Measurements from ENCODE around the gene MDP1.
"Not testable (repeated sequence)": the region's sequence is repeated elsewhere in the genome, so short reads cannot be mapped to it uniquely, and the experiment has no call there.

The MDP1 gene

GRCh38 chr14:24207625-24208024 is 8.2 kb downstream of the MDP1 start:
- no peak overlapping the region for H3K27ac ChIP-seq (ENCODE audit: poor library complexity, severe bottlenecking)
- no peaks in the 10 kb centered on the region for H3K4me1 ChIP-seq (ENCODE audit: insufficient read depth, poor library complexity, severe bottlenecking)
- H3K27me3 ChIP-seq (ENCODE audit: insufficient read depth, poor library complexity, severe bottlenecking) = no peaks in the 10 kb centered on the region
- TF ChIP-seq CTCF (IDR thresholded peaks at IDR 0.05; ENCODE audit: poor library complexity, severe bottlenecking) = no peak
- H3K4me3 ChIP-seq (ENCODE audit: severe bottlenecking) = no peak overlapping the region
- H3K36me3 ChIP-seq (ENCODE audit: low read depth) = peaks cover 74% of the 10 kb centered on the region
- DNase-seq (ENCODE audit: low spot score) (no peak), ATAC-seq (ENCODE audit: low read depth) (no peak)
- no peaks in the 10 kb centered on the region for H3K9me3 ChIP-seq (ENCODE audit: severe bottlenecking)

GRCh38 chr14:24207104-24207551 is 8.7 kb downstream of the MDP1 start:
- DNase-seq (ENCODE audit: low spot score) = no peak
- Histone ChIP-seq H3K9me3 (ENCODE audit: severe bottlenecking) (no peaks in the 10 kb centered on the region), H3K4me3 (ENCODE audit: severe bottlenecking) (no peak overlapping the region), H3K27ac (ENCODE audit: poor library complexity, severe bottlenecking) (no peak overlapping the region), H3K27me3 (ENCODE audit: insufficient read depth, poor library complexity, severe bottlenecking) (no peaks in the 10 kb centered on the region), H3K4me1 (ENCODE audit: insufficient read depth, poor library complexity, severe bottlenecking) (no peaks in the 10 kb centered on the region), H3K36me3 (ENCODE audit: low read depth) (peaks cover 79% of the 10 kb centered on the region)
- no peak for ATAC-seq (ENCODE audit: low read depth)
- no peak for TF ChIP-seq CTCF (IDR thresholded peaks at IDR 0.05; ENCODE audit: poor library complexity, severe bottlenecking)

- H3K4me1 ChIP-seq (ENCODE audit: insufficient read depth, poor library complexity, severe bottlenecking) = no peaks in the 10 kb centered on the region
- H3K4me3 ChIP-seq (ENCODE audit: severe bottlenecking) = no peak overlapping the region
- H3K36me3 ChIP-seq (ENCODE audit: low read depth) = peaks cover 81% of the 10 kb centered on the region
- no peak for ATAC-seq (ENCODE audit: low read depth)
- H3K27me3 ChIP-seq (ENCODE audit: insufficient read depth, poor library complexity, severe bottlenecking) = no peaks in the 10 kb centered on the region
- TF ChIP-seq CTCF (IDR thresholded peaks at IDR 0.05; ENCODE audit: poor library complexity, severe bottlenecking) = no peak
- no peaks in the 10 kb centered on the region for H3K9me3 ChIP-seq (ENCODE audit: severe bottlenecking)
- no peak overlapping the region for H3K27ac ChIP-seq (ENCODE audit: poor library complexity, severe bottlenecking)
- no peak for DNase-seq (ENCODE audit: low spot score)
Measured at GRCh38 chr14:24206260-24207103, 9.4 kb downstream of the MDP1 start.

GRCh38 chr14:24204163-24205146 is 11.4 kb downstream of the MDP1 start:
- H3K36me3 ChIP-seq (ENCODE audit: low read depth) = peaks cover 75% of the 10 kb centered on the region

GRCh38 chr14:24203249-24203886 is 12.5 kb downstream of the MDP1 start:
- not testable (repeated sequence) for ATAC-seq (ENCODE audit: low read depth); H3K4me1 ChIP-seq (ENCODE audit: insufficient read depth, poor library complexity, severe bottlenecking); H3K27ac ChIP-seq (ENCODE audit: poor library complexity, severe bottlenecking); H3K27me3 ChIP-seq (ENCODE audit: insufficient read depth, poor library complexity, severe bottlenecking); H3K4me3 ChIP-seq (ENCODE audit: severe bottlenecking); H3K9me3 ChIP-seq (ENCODE audit: severe bottlenecking); DNase-seq (ENCODE audit: low spot score)
- peaks cover 70% of the 10 kb centered on the region for H3K36me3 ChIP-seq (ENCODE audit: low read depth)

More at GRCh38 chr14:24204163-24205146, 11.4 kb downstream of the MDP1 start:
- H3K4me3 ChIP-seq (ENCODE audit: severe bottlenecking) = no peak overlapping the region
- DNase-seq (ENCODE audit: low spot score) (no peak), ATAC-seq (ENCODE audit: low read depth) (peak; percentile 31; the same call in 2 of the 3 replicates)
- TF ChIP-seq CTCF (IDR thresholded peaks at IDR 0.05; ENCODE audit: poor library complexity, severe bottlenecking) = no peak
- no peaks in the 10 kb centered on the region for H3K27me3 ChIP-seq (ENCODE audit: insufficient read depth, poor library complexity, severe bottlenecking)
- no peak overlapping the region for H3K27ac ChIP-seq (ENCODE audit: poor library complexity, severe bottlenecking)
- no peaks in the 10 kb centered on the region for H3K4me1 ChIP-seq (ENCODE audit: insufficient read depth, poor library complexity, severe bottlenecking)
- no peaks in the 10 kb centered on the region for H3K9me3 ChIP-seq (ENCODE audit: severe bottlenecking)

GRCh38 chr14:24202538-24202937 is 13.3 kb downstream of the MDP1 start:
- peaks cover 61% of the 10 kb centered on the region for H3K36me3 ChIP-seq (ENCODE audit: low read depth)
- not testable (repeated sequence) for H3K9me3 ChIP-seq (ENCODE audit: severe bottlenecking); DNase-seq (ENCODE audit: low spot score); H3K27me3 ChIP-seq (ENCODE audit: insufficient read depth, poor library complexity, severe bottlenecking); ATAC-seq (ENCODE audit: low read depth); H3K4me1 ChIP-seq (ENCODE audit: insufficient read depth, poor library complexity, severe bottlenecking); H3K27ac ChIP-seq (ENCODE audit: poor library complexity, severe bottlenecking); H3K4me3 ChIP-seq (ENCODE audit: severe bottlenecking)
